HG03432 (cell line): ENCODE data around the gene KAZN.

Experiments used
- ATAC-seq: cut with Tn5 transposase; IDR thresholded peaks from one replicate; pipeline ENCODE4 v1.9.1; 2021; ENCODE audit warnings: mild to moderate bottlenecking, moderate library complexity; ENCODE audit not compliant: unreplicated experiment

Gene KAZN

DNA sequence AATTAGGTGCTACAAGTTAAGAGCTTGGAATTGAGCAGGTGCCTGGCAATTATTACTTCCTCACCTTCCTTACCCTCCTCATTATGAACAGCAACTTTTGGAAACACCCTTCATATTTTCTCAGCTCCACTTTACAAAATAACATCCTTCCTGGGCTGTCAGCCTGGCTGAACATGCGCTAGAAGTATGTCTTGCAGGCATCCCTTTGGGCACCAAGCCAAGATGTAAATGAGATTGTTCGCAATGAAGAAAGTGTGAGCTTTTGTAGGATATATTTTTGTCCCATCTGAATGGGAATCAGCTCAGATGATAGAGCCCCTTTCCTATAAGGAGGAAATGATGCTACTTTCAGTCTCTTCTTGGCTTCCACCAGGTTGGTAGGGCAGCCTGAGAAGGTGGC lies 245.9 kb downstream of the KAZN start:
- no peak for ATAC-seq

DNA sequence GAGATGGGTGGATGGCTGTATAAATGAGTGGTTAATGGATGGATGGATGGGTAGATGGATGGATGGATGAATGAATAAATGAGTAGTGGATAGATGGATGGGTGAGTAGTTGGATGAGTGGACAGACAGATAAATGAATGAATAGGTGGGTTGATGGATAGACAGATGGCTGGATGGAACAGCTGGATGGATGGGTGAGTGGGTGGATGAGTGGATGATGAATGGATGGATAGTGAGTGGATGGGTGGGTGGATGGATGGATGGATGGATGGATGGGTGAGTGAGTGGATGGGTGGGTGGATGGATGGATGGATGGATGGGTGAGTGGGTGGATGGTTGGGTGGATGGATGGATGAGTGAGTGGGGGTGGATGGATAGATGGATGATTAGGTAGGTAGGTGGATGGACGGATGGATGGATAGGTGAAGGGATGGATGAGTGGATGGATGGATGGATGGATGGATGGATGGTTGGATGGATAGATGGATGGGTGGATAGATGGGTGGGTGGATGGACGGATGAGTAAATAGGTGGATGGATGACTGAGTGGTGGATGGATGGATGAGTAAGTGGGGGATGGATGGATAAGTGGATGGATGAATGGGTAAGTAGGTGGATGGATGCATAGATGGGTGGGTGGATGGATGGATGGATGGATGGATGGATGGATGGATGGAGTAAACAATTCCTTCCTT lies 246.6 kb downstream of the KAZN start:
- ATAC-seq, result no peak

DNA sequence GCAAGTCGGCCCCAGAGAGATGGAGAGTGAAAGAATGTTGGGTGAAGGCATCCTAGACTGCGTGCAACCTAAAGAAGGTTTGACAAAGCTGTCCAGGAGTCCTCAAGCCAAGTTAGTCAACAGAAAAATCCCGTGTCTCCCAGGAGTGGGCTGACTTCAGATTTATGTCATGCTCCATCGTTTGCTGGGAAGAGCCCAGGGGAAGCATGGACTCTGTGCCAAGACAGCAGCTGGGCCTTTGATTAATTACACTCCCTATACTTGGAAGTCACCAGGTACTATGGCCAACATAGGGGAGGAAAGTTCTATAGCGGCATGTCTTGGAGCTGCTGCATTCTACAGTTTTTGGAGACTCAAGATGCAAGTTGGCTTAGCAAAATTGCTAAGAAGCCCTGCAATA lies 247.4 kb downstream of the KAZN start:
- no peak for ATAC-seq

DNA sequence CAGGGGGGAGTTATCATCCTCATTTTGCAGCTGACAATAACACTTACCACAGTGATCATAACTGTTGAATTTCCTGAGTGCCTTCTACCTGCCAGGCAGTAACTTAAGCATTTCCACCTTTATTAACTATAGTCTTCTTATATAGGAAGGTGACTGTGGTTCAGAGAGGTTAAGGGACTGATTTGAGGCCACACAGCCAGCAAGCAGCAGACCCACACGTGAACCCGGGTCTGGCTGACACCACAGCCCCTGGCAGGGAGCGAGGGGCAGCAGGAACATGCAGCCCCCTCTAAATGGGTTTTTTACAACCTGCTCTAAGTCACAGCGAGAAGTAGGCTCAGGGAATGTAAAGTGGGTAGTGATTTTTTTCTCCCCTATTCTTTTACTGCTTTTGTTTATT lies 248.2 kb downstream of the KAZN start:
- no peak for ATAC-seq

DNA sequence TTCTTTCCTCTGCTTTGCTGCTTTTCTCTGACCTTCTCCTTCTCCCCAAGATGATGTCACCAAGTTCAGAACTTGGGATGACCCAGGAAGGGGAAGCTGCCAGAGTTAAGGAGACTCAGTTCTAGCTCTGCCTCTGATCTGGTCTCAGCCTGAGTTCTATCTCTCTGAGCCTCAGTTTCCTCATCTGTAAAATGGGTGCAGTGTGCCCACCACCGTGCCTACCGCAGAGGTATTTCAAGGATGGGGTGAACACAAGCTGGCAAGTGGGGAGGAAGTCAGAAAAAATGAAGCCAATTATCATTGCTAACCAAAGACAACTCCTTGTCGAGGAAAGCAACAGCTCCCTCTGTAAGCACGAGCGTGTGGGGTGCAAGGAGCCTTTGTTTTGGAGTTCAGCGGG lies 249.7 kb downstream of the KAZN start:
- ATAC-seq, result no peak

DNA sequence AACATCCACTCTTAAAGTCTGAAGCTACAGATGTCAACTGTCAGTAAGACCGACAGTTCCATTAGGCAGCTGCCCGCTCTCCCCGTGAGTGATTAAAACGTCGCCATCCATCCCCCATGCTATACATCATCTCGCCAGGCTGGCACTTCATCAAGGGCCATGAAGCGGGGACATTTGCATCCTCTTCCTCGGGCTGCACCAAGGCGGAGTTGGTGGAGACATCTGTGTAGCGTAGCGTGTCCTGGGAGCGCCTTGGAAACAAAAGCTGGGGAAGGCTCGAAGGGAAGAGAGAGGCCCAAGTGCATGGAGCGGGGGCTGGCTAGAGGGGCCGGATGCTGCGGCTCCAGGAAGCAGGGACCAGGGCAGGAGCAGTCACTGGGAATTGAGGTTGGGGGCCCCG lies 250.1 kb downstream of the KAZN start:
- no peak for ATAC-seq

DNA sequence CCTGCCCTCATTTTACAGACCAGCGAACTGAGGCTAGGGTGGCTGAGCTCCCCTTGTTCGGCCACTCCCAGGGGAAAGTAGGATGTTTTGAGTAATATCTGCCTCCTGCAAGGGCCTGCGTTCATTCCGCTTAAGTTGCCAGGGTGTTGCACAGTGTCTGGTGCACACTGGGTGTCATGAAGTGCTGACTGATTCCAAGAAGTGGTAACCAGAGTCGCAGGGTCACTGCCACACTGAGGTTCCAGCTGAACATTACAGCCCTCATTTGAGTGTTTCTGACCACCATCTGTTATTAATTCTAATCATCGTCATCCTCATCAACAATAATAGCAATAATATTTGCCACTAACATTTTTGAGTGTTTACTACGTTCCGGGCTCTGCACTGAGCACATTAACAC lies 250.6 kb downstream of the KAZN start:
- no peak for ATAC-seq

DNA sequence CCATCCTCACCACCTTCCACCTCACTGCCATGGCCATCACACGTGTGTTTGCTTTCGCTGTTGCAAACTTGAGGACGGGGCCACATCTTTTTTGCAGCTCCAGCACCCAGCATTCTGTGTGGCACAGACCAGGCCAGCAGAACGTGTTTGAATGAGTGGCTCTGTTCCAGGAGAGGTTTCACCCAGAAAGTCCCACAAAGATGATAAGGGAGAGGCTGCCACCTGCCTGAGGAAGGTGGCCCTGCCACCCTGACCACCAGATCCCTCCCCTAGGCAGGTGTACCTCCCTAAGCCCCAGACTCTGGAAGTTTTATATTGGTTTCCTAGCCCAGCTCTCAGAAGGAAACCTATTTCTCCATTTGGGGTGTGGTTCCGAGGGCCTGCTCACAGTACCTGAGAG lies 252.1 kb downstream of the KAZN start:
- no peak for ATAC-seq

DNA sequence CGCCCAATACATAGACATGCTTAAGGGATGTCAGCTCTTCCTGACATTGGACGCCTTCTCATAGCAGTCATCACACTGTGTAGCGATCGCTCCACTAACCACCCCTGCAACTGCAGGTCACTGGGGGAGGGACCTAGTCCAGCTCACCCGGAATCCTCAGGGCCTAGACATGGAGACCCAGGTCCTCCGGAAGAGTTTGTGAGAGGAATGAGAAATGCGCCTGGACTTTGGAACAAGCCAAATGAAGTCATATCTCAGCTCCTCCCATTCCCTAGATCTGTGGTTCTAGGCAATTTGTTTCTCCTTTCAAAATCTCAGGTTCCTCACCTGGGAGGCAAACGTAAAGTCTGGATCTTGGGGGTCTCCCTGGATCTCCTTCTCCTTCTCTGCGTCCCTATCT lies 253.3 kb downstream of the KAZN start:
- no peak for ATAC-seq

DNA sequence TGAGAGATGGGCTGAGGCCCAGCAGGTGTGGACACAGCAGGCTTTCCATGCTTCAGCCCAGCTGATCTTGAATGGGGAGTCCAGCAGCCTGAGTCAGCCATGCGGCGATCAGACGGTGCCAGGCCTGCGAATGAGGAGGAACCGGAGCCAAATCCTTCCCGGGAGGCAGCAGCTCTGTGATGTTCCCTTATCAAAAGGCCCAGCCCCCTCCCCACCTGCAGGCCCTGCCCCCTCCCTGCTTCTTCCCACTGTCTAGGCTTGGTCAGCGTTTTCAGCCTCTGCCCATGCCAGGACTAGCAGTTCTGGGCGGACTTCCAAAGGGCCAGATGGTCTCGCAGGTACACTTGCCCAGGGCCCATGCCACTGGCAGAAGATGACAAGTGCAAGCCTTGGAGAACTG lies 253.8 kb downstream of the KAZN start:
- no peak for ATAC-seq

DNA sequence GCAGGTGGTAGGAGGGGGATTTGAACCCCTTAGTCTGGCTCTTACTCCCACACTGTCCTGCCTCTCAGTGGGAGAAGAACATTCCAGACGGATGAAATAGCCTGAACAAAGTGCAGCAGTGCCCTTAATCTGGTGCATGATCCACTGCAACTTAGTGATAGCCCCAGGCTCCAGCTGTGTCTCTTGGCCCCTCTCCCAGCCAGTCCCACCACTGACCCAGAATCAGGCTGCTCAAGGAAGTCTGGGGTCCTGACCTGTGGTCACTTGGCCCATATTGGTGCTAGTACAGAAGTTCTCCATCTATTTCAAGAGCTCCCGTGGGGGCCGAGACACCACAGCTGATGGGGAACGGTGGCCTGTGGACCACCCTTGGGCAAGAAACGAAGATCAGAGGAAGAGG lies 255.0 kb downstream of the KAZN start:
- ATAC-seq, result no peak

DNA sequence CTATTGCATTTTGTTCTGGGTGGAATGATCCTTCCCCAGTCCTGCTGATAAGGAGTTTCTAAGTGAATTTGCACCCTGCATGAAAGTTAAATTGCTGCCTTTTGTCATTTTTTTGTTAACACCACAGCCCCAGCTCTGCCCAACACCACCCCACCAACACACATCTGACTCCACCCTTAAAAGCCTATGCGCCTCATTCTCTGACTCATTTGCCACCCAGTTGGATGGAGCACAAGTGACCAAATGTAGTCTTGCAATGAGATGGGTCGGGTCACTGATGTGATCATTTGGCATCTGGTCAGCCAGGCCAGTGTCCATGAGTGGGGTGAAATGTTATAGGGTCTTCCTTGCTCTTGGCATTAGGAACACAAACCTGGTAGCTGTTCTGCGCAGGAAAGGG lies 256.8 kb downstream of the KAZN start:
- ATAC-seq, result no peak

DNA sequence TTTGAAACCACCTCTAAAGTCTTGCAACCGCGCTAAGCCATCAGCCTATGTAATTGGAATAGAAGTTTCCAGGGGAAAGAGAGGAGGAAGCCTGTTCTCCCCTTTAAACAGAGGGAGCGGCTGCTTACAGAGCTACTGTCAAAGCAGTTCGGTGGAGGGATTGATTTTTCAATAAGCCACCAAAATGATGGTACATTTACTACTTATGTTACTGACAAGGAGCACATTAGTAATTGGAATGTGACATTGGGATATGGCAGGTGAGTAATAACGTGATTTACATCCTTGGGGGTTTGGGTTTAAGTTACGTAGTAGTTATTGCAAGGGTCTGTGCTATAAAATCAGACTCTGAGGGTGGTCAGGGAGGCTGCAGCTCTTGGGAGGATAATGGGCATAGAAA lies 257.3 kb downstream of the KAZN start:
- ATAC-seq, result no peak

DNA sequence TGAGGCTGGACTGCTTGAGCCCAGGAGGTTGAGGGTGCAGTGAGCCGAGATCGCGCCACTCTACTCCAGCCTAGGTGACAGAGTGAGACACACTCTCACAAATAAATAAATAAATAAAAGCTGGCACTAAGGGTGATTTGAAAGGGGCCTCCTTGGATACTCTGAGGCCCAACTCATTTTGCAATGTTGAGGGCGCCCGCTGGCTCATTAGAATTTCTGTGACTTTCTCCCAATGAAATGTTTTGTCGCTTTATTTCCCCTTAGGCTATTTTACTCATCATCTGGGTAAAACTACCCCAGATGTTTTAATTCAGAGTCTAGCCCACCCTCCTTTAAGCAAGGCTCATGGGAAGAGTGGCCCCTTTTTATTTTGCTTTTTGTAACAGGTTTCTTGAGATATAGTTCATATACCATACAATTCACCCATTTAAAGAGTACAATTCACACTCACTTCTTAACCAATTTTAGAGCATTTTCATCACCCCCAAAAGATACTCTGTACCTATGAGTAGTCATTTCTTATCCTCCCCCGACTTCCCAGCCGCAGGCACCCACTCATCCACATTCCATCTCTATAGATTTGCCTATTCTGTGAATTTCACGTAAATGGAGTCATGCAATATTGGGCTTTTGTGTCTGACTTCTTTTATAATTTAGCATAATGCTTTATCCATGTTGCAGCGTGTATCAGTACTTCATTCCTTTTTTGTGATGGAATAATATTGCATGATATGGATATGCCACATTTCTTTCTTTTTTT lies 259.1 kb downstream of the KAZN start:
- no peak for ATAC-seq

DNA sequence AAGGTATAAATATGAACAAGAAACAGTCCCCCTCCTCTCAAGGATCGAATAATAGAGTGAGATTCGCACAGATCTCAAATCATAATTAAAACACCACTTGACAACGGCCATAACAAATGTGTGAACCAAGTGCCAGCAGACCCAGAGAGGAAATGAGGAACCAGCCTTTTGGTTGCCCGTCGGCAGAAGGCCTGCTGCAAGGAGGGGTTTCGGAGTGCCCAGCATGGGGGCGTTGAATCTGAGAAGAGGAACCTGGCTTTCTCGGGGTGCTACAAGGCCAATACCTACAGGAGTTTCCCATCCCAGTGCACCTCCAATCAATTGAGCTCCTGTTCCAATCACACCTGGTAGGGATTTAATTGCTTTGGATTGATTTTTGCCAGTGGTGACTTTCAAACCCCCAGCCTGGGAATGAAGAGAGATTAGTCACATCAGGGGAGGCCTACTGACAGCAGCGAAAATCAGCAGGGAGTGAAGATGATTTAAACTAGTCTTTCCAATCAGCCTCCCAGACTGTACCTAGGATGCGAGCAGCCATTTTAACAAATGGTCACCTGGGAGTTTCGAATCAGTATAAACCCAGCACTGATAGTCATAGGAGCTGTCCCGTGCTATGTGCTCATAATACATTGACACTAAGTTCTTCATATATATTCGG lies 263.8 kb downstream of the KAZN start:
- ATAC-seq, result no peak

DNA sequence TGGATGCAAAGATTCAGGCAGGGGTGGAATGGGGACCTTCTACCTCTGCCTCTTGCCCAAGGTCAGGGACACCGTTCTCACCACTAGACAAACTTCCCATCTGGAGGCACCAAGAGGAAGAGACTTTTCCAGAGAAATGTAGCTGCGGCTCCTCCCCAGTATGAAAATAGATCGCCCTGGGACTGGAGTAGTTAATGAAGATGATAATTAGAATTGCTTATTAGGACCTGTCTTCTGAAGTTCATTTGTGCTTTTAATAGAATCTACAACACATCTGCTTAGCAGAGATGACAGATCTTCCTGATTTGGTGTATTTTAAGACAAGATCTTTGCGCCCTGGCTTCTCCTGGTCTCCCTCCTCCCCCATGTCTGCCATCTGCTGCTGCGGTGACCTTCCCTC lies 266.6 kb downstream of the KAZN start:
- ATAC-seq, result no peak

DNA sequence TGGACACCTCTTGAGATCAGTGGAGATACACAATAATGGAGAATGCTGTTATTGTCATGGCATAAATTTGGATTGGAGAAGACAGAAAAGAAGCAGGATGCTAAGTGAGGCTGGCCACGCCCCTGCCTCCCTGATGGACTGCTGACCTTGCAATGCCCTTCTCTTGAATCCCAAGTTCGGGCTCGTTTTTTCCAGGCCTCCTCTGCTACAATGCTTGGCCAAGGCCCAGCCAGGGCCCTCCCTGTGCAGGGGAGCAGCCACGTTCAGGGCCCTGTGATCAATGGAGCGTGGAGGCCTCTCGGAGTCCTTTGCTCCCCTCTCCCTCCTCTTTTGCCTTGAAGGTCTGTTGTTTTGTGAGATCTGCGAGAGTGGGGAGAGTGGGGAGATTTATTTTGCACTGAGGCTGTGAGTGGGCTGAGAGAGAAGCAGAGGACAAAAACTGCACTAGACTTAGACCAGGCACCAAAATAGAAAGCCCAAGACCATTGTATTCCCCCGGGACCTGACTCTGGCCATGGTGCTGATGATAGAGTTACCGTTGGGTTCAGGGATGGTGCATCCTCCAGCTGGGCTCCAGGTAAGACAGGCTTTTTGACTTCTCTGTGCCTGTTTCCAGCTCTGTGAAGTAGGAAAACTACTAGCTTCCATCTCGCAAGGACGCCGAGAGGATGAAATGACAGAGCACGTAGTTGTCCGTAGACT lies 268.6 kb downstream of the KAZN start:
- no peak for ATAC-seq

DNA sequence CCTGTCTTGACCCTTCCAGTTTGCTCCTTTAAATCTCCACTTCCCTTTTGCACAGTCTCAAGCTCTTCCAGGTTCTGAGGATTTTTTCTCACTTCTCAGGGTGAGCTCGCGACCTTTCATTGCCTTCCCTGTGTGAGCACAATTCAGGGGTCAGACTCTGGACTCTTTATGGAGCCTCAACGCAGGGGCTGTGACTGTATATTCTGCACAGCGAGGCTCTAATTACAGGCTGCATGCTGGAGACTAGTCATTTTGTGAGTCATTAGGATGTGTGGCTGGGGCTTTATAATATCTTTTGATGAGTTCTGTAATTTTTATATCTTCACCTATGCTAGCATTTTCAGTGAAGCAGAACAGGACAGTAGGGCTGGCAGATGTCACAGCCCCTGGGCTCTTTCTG lies 270.7 kb downstream of the KAZN start:
- no peak for ATAC-seq

DNA sequence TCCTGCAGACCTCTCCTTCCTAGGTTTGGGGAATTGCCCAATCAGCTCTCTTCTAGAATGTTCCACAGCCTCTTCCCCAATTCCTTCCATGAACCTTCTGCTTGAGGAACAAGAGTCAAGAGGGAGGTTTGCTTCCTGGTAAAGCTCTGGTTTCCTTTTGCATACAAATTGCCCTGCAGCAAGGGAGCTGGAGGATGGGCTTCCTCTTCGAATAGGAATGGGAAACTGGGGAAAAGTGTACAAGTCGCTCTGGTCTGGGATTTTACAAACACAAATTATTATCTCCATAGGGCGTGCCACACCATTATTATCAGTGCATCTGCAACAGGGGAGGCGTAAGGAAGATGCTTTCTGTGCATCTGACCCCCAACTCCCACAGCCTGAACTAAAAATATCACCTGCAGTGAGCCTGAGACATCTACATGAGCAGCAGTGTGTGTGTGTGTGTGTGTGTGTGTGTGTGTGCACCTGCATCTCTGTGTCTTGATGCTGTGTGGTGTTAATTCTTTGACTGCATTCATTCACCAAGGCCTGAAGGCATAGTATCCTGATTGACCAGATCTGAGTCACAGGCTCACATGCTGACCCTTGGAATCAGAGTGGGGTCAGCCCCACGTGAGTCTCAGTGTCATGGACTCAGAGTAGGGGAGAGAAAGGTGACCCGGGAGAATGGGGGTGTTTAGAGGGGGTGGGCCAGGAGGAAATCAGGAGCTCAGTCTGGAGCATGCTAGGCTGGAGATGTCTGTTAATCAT lies 272.9 kb downstream of the KAZN start:
- no peak for ATAC-seq

DNA sequence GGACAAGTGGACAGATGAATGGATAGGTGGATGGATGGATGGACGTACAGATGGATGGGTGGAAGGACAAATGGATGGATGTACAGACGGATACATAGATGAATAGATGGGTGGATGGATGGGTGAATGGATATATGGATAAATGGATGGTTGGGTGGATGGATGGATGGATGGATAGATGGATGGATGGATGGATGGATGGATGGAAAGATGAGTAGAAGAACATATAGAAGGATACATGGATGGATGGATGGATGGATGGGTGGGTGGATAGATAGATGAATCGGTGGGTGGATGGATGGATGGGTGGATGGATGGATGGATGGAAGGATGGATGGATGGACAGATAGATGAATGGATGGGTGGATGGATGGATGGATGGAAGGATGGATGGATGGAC lies 274.3 kb downstream of the KAZN start:
- ATAC-seq, result no peak

DNA sequence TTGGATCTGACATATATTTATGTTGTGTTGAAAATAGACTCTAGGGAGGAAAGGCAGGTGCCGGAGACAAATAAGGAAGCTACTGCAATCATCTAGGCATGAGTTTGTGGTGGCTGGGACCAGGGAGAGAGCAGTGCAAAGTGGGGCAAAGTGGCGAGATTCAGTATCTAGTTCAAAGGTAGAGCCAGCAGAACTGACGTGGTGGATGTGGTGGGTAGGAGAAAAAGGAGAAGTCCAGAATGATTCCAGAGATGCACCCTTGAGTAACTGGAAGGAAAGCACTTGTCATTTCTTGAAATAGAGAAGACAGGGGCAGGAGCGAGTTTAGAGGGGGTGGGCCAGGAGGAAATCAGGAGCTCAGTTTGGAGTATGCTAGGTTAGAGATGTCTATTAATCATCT lies 275.2 kb downstream of the KAZN start:
- no peak for ATAC-seq
